Peyer's patch (tissue), 4 donors: ENCODE results near the gene KAT2B. TPM values are rescaled to one million over a fixed set of nuclear protein-coding genes. Genes with fewer than 3 reads are reported as not detected.
A peak's percentile ranks its signal among the peaks of the same experiment; 100 is the strongest.
"Not testable (repeated sequence)": the region's sequence is repeated elsewhere in the genome, so short reads cannot be mapped to it uniquely, and the experiment has no call there.

Source experiments
- DNase-seq, 3 donors: peaks; one replicate each; pipeline ENCODE4 v3.0.0-alpha.2; 2017 to 2019
- H3K27ac ChIP-seq, 4 donors: fragments of 200-600 bp; sonication (generic); one replicate each; pipeline ENCODE4 v1.5.1; 2016 to 2019
- H3K27me3 ChIP-seq, 2 donors: fragments of 200-600 bp; sonication (generic); one replicate each; pipeline ENCODE4 v1.5.1; 2019
- H3K36me3 ChIP-seq, 3 donors: fragments of 200-600 bp; sonication (generic); one replicate each; pipeline ENCODE4 v1.5.1; 2016 to 2019
- H3K4me1 ChIP-seq, 4 donors: fragments of 200-600 bp; sonication (generic); one replicate each; pipeline ENCODE4 v1.5.1; 2016 to 2019
- H3K4me3 ChIP-seq, 4 donors: fragments of 200-600 bp; sonication (generic); 1 replicate in 3 of 4; 2 replicates in 1 of 4; pipeline ENCODE4 v1.5.1; 2016 to 2019; ENCODE audit warnings: mild to moderate bottlenecking in 1 of 4
- H3K9me3 ChIP-seq, 4 donors: fragments of 200-600 bp; sonication (generic); one replicate each; pipeline ENCODE4 v1.5.1; 2016 to 2019; ENCODE audit warnings: mild to moderate bottlenecking in 1 of 4
- POLR2A ChIP-seq, 2 donors: fragments of 450-650 bp; IDR thresholded peaks; one replicate each; pipeline ENCODE4 v1.5.1; 2017; ENCODE audit warnings: antibody characterized with exemption in 2 of 2, mild to moderate bottlenecking in 2 of 2, moderate library complexity in 2 of 2
- total RNA-seq, 4 donors: library from RNA; depleted of rRNA; stranded (reverse); fragments of >200 nt; gene quantifications; one replicate each; pipeline ENCODE4 v1.1.0, GENCODE V29; 2016
- TF ChIP-seq, protein P1 (sequence below), 6 experiments: fragments of 450-650 bp in 4 of 6; fragments of 200-600 bp in 2 of 6; sonication (generic) in 1 of 6; IDR thresholded peaks; one replicate each; pipeline ENCODE4 v1.5.1; 2017 to 2019; ENCODE audit warnings: antibody characterized with exemption in 6 of 6, mild to moderate bottlenecking in 3 of 6, moderate library complexity in 1 of 6

KAT2B gene
- total RNA-seq, 4 donors from 2014 or later, result 28.0 to 46.2 (median 42.9) TPM

DNA sequence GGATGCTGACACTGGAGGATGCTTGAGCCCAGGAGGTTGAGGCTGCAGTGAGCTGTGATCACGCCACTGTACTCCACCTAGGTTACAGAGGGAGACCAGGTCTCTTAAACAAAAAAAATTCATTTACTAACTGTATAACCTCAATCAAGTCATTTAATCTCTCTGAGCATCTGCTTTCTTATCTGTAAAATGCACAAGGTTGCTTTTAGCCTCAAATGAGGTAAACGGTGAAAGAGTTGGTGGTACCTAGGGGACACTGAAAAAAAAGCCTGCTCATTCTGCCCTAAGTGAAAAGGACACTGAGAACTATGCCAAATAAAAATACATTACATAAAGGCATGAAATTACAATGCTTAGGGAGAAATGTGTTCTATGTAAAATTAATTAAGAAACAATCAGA, 31.6 kb upstream of the KAT2B start:
- H3K36me3 ChIP-seq, result no peaks in the 10 kb centered on the region
- no peak overlapping the region for H3K27ac ChIP-seq
- H3K4me3 ChIP-seq, result no peak overlapping the region
- no peaks in the 10 kb centered on the region for H3K27me3 ChIP-seq
- H3K4me1 ChIP-seq, result no peaks in the 10 kb centered on the region
- TF ChIP-seq, protein P1, sequence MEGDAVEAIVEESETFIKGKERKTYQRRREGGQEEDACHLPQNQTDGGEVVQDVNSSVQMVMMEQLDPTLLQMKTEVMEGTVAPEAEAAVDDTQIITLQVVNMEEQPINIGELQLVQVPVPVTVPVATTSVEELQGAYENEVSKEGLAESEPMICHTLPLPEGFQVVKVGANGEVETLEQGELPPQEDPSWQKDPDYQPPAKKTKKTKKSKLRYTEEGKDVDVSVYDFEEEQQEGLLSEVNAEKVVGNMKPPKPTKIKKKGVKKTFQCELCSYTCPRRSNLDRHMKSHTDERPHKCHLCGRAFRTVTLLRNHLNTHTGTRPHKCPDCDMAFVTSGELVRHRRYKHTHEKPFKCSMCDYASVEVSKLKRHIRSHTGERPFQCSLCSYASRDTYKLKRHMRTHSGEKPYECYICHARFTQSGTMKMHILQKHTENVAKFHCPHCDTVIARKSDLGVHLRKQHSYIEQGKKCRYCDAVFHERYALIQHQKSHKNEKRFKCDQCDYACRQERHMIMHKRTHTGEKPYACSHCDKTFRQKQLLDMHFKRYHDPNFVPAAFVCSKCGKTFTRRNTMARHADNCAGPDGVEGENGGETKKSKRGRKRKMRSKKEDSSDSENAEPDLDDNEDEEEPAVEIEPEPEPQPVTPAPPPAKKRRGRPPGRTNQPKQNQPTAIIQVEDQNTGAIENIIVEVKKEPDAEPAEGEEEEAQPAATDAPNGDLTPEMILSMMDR (IDR thresholded peaks at IDR 0.05), result no peak
- no peak for TF ChIP-seq POLR2A (IDR thresholded peaks at IDR 0.05)
- no peaks in the 10 kb centered on the region for H3K9me3 ChIP-seq
- DNase-seq, result no peak

DNA sequence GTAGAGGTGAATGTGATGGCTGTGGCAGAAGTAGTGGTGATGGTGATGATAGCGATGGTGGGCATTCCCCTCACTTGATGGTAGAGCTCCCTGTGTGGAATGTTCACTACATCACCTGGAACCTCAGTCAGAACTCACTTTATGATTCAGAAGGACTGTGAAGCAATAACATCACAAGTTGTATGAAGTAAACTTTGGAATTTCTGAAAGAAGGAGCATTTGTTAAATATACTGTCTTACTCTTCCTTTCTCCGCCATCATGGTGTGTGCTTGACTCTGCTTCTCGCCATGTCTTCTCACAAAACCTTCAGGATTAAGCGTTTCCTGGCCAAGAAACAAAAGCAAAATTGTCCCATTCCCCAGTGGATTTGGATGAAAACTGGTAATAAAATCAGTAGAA, 28.1 kb upstream of the KAT2B start, which contains the start of gene PP2D1:
Gene PP2D1, minus strand, starts transcription at position 101 of the 400 bp plus-strand sequence. CDS start 192 bp downstream, outside the sequence.
- no peak for DNase-seq
- no peak for TF ChIP-seq POLR2A (IDR thresholded peaks at IDR 0.05)
- TF ChIP-seq, protein P1 (IDR thresholded peaks at IDR 0.05), result no peak
- Histone ChIP-seq H3K9me3 (no peaks in the 10 kb centered on the region), H3K36me3 (no peaks in the 10 kb centered on the region), H3K4me1 (no peaks in the 10 kb centered on the region), H3K4me3 (no peak within 1 kb of the TSS), H3K27me3 (no peaks in the 10 kb centered on the region), H3K27ac (no peak within 1 kb of the TSS)

DNA sequence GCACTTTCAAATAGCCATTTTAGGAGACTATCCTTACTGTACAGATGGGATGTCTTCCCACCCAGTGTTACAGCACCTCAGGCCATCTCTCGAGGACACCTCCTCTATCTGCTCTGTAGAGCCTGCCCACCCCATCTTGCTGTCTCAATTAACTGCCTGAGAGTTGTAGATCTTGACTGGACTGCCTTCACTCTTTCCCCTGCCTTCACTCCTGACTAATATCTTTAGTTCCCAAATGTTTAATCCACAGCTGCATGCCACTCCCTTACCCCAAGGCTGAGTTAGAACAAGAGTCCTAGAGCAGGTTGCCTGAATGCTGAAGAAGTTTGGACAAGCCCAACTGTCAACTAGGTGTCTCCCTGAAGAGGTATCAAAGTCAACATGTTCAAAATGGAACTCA, 26.9 kb upstream of the KAT2B start:
- Histone ChIP-seq H3K4me3 (no peak overlapping the region), H3K27me3 (no peaks in the 10 kb centered on the region), H3K36me3 (no peaks in the 10 kb centered on the region), H3K9me3 (no peaks in the 10 kb centered on the region), H3K27ac (no peak overlapping the region), H3K4me1 (no peaks in the 10 kb centered on the region)
- no peak for DNase-seq
- no peak for TF ChIP-seq POLR2A (IDR thresholded peaks at IDR 0.05)
- TF ChIP-seq, protein P1 (IDR thresholded peaks at IDR 0.05), result no peak

DNA sequence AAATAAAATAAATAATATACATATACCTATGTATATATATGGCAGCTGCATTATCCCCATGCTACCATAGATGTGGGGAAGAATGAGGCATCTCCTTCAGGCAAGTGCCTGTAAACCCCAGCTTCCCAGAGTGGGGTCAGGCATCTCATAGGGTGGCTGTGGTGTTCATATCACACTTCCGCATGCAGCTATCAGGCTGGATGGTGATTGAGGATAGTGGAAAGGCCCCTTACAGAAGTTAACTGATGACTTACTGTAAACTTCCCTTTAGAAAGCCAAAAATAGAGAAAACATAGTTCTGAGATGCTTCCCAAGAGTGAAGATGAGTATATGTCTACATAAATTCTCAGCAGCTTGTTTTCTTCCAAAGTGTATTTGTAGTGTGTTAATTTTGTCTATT, 24.7 kb upstream of the KAT2B start:
- Histone ChIP-seq H3K9me3 (no peaks in the 10 kb centered on the region), H3K4me3 (no peak overlapping the region), H3K27me3 (no peaks in the 10 kb centered on the region), H3K4me1 (no peaks in the 10 kb centered on the region), H3K27ac (no peak overlapping the region), H3K36me3 (no peaks in the 10 kb centered on the region)
- TF ChIP-seq POLR2A (IDR thresholded peaks at IDR 0.05), result no peak
- TF ChIP-seq, protein P1 (IDR thresholded peaks at IDR 0.05), result no peak
- DNase-seq, result no peak

DNA sequence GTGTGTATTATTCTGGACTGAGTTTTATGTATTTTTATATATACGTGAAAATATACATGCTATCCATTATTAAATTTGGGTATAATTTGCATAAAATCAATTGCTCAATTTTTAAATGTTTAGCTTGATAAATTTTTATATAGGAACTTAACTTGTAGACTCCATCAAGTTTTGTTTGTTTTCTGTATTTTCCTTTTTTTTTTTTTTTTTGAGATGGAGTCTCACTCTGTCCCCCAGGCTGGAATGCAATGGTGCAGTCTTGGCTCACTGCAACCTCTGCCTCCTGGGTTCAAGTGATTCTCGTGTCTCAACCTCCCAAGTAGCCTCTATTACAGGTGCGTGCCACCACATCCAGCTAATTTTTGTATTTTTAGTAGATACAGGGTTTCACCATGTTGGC, 24.2 kb upstream of the KAT2B start:
- H3K4me1 ChIP-seq, H3K27ac ChIP-seq, H3K27me3 ChIP-seq, H3K4me3 ChIP-seq, H3K9me3 ChIP-seq, H3K36me3 ChIP-seq, DNase-seq: not testable (repeated sequence)

DNA sequence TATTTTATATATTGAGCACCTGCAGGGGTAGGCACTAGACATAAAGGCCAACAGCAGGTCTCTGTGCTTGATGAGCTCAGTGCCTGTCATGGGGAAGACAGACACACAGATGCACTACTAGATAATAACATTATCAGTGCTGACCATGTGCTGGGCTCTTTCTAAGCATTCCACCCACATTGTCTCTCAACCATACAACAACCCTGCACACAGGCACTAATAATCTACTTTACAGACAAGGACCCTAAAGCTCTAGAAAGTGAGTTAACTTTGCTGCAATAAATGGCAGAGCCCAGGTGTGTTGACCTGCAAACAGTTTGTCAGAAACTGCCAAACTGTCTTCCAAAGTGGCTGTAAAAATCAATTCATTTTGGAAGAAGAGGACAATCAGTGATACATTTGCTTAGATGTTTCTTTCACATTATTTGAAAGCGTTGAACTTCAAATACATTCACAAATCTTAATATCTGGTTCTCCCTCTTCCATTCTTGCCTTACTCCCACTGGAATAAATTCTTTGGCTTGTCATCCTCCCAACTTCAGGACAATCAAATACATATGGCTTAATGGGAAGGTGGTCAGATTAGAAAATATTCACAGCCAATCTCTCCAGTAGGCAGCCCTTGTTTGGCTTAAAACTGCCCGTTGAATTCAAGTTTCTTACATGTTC, 17.2 kb upstream of the KAT2B start:
- no peak for TF ChIP-seq POLR2A (IDR thresholded peaks at IDR 0.05)
- TF ChIP-seq, protein P1 (IDR thresholded peaks at IDR 0.05), result no peak
- H3K4me1 ChIP-seq, result peaks cover 0 to 11% (median 0%) of the 10 kb centered on the region in 4 donors
- no peaks in the 10 kb centered on the region for H3K36me3 ChIP-seq
- no peaks in the 10 kb centered on the region for H3K27me3 ChIP-seq
- H3K9me3 ChIP-seq, result no peaks in the 10 kb centered on the region
- no peak for DNase-seq
- peak overlapping the region in 2 of 4 donors; percentile 18 to 26 for H3K27ac ChIP-seq
- H3K4me3 ChIP-seq, result no peak overlapping the region
